ENCODE data around the gene CA4.
A peak's percentile ranks its signal among the peaks of the same experiment; 100 is the strongest.
"Not testable (repeated sequence)": the region's sequence is repeated elsewhere in the genome, so short reads cannot be mapped to it uniquely, and the experiment has no call there.

The CA4 gene

GRCh38 chr17:60149691-60150582 is at the start of gene CA4:
Gene CA4 (plus strand): TSS chr17:60149973. CDS start chr17:60150035, 62 bp downstream.
- no peak for DNase-seq

DNA sequence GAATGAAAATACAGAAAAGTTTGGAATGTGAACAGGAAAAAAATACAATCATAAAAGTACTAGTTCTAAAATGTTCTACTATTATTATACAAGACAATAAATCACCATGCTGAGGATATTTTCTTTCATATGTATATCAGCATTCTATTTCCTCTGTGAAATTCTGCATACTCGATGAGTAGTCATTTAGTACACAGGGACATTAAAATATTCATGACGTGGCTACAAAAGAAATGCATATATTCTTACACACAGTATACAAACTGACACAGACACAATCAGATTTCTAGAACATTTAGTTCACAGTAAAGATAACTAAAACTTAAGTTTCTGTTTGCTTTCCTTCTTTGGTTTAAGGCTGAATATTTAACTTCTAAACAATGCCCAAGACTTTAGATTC is 49.2 kb upstream of the CA4 start:
- DNase-seq = not testable (repeated sequence)

GRCh38 chr17:60102015-60102631 is 47.6 kb upstream of the CA4 start:
- not testable (repeated sequence) for DNase-seq

DNA sequence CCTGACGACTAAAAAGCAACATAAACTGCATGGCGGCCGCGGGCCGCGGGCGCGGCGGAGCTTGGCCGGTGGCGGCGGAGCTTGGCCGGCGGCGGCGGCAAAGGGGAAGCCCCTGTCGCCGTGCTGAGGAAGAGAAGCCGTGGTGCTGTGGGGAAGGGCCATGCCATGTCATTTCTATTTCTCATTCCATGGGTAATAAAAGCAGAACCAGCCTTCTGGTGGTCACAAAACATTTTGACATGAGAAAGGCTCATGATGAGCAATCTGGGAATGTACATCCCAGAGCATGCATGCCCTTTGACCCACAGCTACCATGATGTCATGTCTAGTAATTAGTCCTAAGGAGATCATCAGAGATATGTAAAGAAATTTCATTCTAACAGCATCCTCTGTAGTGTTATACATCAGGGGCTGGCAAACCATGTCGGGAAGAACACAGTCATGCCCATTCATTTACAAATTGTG is 47.1 kb upstream of the CA4 start:
- DNase-seq = peak; percentile 57 to 64

DNA sequence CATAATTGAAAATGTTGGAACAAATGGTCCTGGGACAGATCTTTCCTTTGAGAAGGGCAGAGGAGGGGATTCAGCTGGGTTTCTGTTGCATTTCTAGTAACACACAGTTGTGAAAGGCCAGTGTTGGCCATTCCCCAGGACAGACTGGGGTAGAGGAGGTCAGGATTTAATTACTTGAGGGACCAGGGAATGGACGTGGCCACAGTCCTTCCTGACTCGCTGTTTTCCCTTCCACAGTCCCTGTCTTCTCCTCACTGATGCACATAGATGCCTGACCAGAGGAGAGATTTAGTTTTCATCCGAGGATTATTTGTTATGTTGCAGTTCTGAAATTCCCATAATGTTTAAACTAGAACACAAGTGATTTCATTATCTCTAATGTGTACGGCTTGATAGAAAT is 45.8 kb upstream of the CA4 start:
- DNase-seq = no peak

GRCh38 chr17:60106340-60107059 is 43.3 kb upstream of the CA4 start:
- DNase-seq = no peak

DNA sequence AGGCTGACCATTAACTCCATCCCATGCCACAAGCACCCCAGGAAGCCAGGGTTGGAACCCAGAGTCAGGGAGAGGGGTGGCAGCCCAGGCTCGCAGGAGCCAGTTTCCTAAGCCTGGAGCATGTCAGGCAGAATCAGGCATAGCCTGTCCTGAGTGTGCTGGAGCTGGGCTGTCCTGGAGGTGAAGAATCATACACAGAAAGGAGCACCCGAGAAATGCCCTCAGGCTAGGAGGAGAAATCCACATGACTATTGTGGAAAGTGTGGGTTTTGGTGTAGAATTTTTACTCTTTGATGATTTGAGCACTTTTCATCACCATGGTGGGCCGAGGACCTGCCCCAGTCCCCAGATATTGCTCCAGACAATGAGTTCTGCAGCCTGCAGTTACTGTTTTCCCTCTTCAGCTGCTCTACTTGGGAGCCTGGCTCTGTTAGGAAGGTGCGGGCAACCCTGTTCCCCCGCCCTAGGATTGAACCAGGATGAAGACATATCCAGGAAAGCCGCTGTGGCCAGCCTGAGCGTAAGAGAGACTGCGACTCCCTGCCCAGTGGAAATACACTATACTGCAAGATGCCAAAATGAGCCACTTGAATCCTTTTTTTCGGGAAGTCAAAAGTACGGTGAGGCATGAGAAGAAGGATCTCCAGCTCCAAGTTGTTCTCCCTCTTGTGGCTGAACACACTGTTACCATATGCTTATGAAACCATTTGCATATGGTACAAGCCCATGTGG is 42.1 kb upstream of the CA4 start:
- peak; percentile 50 to 60 for DNase-seq

DNA sequence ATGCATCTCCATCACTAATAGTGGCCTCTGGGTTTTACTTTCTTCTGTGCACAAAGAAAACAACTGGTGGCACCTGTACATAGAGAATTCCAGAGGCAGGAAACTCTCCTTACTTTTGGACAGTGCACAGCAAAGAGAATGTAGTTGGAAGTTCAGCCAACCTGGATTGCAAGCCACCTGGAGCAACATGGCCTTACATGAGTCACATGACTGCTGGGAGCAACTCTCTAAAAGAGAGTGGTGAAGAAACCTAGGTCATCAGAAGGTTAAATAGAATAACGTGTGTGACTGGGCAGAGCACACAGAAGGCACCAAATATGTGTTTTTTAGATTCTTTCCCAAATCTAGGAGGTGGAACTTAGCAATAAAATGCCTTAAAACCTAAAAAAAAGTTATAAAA is 41.5 kb upstream of the CA4 start:
- DNase-seq = not testable (repeated sequence)

DNA sequence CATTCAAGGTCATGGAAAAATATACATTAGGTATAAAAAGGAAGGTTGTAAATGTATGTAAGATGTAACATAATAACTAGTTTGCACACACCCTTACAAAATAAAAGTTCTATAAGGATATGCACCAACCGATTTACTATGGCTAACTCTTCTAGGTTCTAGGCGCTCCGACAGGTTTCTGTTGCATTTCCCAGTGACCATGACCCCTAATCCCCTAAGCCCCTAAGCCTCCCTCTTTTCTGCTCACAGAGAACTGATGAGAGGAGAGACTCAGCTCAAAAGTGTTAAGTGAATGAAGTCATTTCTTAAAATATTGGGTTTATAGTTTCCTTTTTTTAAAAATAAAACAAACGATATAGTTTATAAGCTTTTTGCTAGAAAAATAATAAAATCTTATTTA is 41.1 kb upstream of the CA4 start:
- no peak for DNase-seq

DNA sequence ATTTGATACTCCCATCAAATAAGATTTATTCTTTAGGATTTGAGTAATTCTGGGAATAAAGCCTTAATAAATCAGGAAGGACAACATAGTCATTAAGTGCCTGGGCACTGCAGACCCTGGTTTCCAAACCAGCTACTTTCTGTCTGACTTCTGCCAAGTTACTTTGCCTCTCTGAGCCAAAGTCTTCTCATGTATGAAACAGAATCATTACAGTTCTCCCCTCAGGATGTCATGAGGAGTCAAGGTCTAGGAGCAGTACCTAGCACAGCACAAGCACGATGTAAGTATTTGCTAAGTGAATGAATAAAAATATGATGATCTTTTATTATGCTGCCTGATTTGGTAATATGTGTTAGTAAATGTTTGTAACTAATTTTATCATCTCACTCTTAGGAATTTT is 40.6 kb upstream of the CA4 start:
- no peak for DNase-seq

DNA sequence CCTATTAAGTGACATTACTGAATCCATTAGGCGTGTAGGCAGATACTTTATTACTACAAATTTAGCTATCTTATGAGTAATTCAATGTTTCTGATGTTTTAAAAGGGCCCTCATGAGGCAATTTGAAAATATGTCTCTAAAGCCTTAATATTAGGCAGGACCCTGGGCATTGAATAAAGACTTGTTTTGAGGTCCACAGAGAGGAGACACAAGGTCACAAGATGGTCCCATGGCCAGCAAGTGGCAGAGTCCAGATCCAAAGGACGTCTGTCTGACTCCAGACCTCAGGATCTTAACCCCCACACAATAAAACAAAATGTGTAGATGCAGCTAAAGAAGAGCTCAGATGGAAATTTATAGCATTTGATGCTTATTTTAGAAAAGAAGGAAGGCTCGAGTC is 39.2 kb upstream of the CA4 start:
- no peak for DNase-seq

DNA sequence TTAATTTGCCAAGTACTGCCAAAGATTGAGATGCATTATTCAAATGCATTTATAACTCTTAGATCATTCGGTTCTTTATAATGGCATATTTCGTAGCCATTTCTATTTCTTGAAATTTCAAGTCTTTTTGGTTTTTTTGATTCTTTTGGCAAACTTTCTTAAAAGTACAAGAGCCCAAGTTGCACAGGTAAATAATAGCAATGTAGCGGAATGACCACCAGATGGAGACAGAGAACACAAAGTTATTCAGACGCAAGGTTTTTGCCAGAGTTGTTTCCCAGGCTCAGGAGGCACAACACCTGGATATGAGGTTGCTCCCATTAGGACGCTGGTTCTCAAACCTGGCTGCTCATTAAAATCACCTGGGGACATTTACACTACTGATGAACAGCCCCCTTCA is 38.1 kb upstream of the CA4 start:
- DNase-seq = not testable (repeated sequence)

- DNase-seq = not testable (repeated sequence)
Measured at GRCh38 chr17:60115364-60115763, 34.4 kb upstream of the CA4 start.

DNA sequence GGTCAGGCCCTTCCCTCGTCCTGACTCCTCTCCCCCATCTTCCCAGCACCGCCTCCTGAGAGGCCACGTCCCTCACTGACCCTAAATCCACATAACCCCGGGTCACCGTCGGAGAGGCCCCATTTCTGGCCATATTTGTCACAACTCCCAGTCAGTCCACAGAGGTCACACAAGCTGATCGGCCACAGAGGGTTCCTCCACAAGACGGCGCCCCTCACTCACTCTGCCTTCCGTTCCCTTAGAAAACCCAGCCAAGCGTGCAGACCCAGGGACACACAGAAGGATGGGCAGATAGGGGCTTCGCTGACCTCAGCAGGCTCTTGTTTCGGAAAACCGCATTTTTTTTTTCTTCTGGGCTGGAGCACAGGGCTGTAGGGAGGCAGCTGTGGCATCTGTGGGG is 33.6 kb upstream of the CA4 start:
- not testable (repeated sequence) for DNase-seq

DNA sequence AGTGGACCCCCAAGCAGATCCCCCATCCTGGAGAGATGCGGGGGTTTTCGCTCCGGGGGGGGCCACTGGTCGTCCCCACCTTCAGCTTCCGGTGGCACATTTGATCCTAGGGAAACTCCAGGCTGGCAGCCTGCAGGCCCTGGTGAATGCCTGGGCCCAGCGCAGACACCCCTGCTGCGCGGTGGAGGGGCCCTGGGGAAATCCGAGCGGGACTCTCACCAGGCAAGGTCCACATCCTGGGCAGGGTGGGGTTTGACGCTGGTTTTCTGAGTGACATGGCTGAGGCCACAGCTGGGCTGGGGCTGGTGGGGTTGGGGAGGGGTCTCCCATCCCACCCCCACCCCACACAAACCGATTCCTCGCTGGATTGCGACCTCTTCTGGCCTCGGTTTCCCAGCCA is 30.6 kb upstream of the CA4 start:
- not testable (repeated sequence) for DNase-seq

GRCh38 chr17:60119807-60120748 is 29.7 kb upstream of the CA4 start:
- DNase-seq = not testable (repeated sequence)

DNA sequence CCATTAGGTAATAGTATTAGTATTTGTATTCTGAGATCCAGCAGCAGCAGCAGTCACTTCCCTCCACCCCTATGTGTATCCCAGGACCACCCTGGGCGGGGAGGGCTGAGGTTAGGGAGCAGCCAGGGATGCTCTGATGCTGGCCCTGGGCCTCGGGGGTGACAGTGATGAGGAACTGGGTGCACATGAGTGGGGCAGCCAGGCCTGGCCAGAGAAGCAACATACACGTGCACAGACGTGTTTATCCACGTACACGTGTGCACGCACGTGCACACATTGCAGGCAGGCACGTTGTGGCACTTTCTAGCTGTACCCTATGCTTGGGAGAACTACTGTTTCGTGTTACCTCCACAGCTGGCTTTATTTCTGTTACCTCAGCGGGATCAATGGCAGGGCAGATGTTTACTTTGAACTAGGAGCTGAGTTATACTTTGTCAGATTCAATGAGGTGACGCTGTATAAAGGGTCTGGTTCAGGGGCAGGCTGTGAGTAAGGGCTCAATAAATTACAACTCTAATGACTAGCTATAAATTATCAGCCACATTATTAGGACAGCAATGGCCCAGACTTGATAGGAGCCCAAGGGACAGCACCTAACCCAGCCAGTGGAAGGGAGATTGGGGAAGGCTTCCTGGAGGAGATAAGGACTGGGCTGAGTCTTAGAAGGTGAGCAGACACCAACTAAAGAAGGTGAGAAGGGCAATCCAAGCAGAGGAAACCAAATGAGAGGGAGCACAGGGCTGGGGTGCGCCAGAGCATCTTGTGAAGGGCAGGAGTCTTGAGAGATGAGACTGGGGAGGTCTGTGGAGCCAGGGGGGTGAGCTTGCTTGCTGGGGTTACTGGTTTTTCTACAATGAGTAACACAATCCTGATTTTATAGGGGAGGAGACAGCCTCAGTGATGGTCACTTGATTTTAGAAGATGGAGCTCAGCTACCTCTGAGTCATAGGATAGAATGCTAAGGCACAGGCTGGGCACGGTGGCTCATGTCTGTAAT is 22.4 kb upstream of the CA4 start:
- no peak for DNase-seq

- DNase-seq = no peak
Measured at GRCh38 chr17:60128171-60128859, 21.5 kb upstream of the CA4 start.

DNA sequence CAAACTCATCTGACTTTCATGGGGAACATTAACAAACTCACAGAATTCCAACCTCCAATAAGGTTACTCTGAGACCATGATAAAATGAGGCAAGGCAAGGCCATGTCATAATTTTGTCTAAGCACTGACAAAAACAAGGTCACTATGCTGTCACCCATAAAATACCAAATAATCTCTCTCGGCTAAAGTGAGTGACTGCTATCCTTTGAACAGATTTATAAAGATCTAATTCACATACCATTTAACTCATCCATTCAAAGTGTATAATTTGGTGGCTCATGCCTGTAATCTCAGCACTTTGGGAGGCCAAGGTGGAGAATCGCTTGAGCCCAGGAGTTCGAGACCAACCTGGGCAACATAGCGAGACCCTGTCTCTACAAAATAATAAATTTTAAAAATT is 20.6 kb upstream of the CA4 start:
- DNase-seq = no peak

DNA sequence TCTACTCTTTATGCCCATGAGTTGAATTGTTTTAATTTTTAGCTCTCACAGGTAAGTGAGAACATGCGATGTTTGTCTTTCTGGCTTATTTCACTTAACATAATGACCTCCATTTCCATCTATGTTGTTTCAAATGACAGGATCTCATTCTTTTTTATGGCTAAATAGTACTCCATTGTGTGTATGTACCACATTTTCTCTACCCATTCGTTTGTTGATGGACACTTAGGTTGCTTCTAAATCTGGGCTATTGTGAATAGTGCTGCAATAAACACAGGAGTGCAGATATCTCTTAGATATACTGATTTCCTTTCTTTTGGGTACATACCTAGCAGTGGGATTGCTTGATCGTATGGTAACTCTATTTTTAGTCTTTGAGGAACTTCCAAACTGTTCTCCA is 19.3 kb upstream of the CA4 start:
- DNase-seq = no peak

All from Kasumi-1 (cell line).